HG03342 (cell line): Measurements from ENCODE around the gene ARHGEF33.
A peak's percentile ranks its signal among the peaks of the same experiment; 100 is the strongest.

Experiments used
- ATAC-seq: cut with Tn5 transposase; IDR thresholded peaks from one replicate; pipeline ENCODE4 v1.9.1; 2021; ENCODE audit warnings: mild to moderate bottlenecking, moderate library complexity; ENCODE audit not compliant: unreplicated experiment

The ARHGEF33 gene

GRCh38 chr2:38951766-38952165 lies 62.1 kb downstream of the ARHGEF33 start:
- ATAC-seq, result no peak

GRCh38 chr2:38957972-38958371 lies 68.3 kb downstream of the ARHGEF33 start:
- ATAC-seq, result no peak

- no peak for ATAC-seq
Measured at GRCh38 chr2:38959466-38959865, 69.8 kb downstream of the ARHGEF33 start.

- ATAC-seq, result peak; percentile 77
Measured at GRCh38 chr2:38959938-38960608, 70.4 kb downstream of the ARHGEF33 start.

DNA sequence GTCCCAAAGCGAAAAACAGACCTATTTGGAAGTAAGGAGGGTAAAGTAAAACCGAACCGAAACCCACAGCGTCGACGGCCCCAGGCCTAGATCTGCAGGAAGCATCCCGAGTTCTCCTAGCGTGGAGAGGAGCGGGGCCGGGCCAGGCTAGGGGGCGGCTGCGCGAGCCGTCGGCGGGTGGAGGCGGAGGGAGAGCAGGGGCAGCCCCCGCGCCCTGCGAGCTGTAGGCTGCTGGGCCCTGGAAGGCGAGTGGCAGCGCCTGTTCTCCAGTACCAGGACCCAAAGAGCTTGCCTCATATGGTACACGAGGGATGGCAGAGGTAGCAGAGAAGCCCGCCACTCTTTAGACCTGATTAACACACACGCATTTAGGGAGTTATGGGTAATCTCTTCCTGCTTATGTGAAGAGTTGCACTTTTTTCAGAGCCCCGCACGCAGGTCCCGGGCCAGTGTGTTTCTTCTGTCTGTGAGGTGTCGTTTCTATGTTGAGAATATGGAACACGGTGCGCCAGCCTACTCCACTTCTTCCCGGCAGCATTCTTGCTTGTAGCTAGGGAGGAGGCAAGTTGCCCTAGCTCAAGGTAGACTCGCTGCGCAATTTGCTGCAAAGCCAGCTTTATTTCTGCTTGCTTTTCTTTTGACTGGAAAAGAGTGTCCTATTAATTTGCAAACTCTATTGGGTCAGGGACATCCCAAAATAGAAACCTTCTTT lies 71.1 kb downstream of the ARHGEF33 start:
- no peak for ATAC-seq

GRCh38 chr2:38966006-38966405 lies 76.3 kb downstream of the ARHGEF33 start:
- ATAC-seq, result no peak

DNA sequence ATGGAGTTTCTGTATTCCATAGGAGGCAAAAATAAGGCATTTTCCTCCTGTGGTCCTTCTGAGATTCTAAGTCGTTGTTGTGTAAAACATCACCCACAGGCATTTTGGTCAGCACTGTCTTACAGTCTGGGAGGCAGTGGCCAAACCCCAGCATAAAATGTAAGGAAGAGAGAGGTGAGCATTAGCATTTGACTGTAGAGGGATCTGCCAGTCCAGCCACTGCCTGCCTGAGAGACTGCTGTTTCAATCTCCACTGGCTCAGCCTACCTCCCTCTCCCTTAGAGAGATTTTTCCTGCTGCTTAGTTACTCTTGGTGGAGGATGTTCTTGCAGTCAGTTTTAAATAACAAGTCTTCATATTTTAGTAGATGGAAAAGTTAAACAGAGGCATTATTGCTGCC lies 77.0 kb downstream of the ARHGEF33 start:
- no peak for ATAC-seq

DNA sequence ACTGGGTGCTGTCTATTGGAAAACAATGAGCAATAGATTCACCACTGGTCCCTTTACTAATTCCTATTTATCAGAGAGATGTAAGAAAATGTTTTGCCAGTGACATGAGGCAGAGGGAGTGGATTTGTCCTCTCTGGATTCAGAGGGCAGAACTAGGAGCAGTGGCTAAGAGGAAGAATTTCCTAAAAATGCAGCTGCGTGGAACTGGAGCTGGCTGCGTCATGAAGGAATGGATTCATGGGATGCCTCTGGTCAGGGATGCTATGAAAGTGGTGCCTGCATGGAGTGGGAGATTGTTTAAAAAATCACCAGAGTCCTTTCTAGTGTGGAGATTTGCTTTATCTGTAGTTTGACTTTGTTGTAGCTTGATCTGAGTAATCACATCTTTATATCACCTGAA lies 78.3 kb downstream of the ARHGEF33 start:
- no peak for ATAC-seq

DNA sequence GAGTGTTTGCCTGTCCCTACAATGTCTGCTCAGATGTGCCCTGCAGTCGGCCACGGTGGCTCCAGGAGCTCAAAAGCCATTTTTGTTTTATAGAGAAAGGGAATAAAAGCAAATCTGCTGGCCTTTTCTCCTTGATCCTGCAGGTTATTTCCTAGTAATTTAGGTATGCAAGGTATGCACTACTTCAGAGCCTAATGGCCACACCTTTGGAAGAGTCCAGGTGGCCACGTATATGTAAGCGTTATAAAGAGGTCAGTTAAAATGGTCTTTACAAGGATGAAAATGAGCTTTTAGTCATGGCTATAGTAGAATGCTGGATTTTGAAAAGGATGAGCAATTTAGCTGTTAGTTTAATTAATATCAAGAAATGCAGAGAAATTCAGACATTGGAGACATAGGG lies 81.7 kb downstream of the ARHGEF33 start:
- no peak for ATAC-seq

GRCh38 chr2:38973266-38973665 lies 83.6 kb downstream of the ARHGEF33 start:
- no peak for ATAC-seq

GRCh38 chr2:38975042-38975441 lies 85.4 kb downstream of the ARHGEF33 start:
- no peak for ATAC-seq

- no peak for ATAC-seq
Measured at GRCh38 chr2:38977047-38977446, 87.4 kb downstream of the ARHGEF33 start.

- ATAC-seq, result no peak
Measured at GRCh38 chr2:38978296-38978903, 88.7 kb downstream of the ARHGEF33 start.

GRCh38 chr2:38978908-38979307 lies 89.2 kb downstream of the ARHGEF33 start:
- ATAC-seq, result no peak

- ATAC-seq, result no peak
Measured at GRCh38 chr2:38981003-38981669, 91.5 kb downstream of the ARHGEF33 start.

DNA sequence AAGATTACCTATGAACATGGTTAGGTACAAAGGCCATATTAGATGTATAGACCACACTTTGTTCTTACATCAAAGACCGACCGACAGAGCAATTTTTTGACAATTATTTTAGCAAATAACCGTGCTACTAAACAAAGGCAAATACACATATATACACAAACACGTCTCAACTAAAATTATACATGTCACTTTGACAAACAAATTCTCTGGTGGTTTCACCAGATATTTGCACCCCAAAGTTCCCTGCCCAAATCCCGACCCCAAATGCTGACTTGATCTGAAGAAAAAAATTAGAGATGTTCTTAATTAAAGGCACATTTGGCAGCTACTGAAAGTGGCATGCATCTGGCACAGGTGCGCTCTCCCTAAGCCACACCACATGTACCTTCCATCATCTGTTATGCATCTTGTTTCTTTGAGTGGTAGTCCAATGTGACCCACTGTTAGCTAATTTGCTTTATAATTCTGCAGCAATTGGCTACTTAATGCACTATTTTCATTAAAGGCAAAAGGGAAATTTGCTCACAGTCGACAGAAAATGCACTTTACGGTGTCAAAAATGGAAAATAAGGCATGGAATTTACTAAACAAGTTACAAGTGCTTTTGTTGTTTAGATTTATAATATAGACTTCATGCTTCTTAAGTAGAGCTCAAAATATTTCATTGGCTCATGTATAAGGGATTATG lies 92.1 kb downstream of the ARHGEF33 start:
- ATAC-seq, result no peak

- ATAC-seq, result no peak
Measured at GRCh38 chr2:38982498-38982897, 92.8 kb downstream of the ARHGEF33 start.

GRCh38 chr2:38988716-38989115 lies 99.0 kb downstream of the ARHGEF33 start:
- ATAC-seq, result no peak

DNA sequence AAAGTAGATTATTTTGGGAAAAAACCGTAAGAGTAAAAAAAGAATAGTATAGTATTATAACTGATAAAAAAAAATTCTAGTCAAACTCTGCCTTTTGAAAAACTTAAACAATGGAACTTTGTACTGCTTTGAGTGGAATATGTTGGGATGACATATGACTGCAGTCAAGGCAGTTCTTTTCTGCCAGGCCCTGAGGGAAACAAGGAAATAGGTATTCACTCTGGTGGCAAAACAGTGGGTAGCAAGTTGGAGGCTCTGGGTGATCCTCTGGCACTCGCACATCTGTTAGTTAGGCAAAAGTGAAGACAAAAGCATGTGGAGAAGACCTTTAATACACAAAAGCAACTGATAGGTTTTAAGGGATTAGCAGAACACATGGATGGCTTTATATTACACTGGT lies 102.2 kb downstream of the ARHGEF33 start:
- no peak for ATAC-seq

GRCh38 chr2:38997781-38998180 lies 108.1 kb downstream of the ARHGEF33 start:
- no peak for ATAC-seq

DNA sequence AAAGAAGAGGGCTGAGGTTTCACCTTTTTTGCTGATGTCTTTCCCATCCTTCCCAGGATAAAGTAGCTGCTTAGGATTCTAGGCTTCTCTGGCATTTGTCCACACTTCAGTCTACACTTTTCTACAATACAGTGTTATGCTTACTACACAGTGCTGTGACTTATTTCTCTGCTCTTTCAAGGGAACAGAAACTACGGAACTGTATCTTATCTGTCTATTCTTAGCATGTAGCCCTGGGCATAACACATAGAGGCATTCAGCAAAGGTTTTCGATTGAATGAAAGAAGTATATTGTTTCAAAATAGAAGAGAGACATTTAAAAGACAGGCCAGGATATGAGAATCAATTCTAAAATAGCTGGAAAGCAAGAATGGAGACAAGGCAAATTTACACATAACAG lies 110.9 kb downstream of the ARHGEF33 start:
- no peak for ATAC-seq
